Measurements from ENCODE around the gene GTPBP1.

Gene GTPBP1

GRCh38 chr22:38721551-38721950 is 15.8 kb downstream of the GTPBP1 start:
- DNase-seq (ENCODE audit: low read depth, low spot score), result no peak
- TF ChIP-seq CTCF (IDR thresholded peaks at IDR 0.05; ENCODE audit: low read depth, low read length), result no peak
- in situ Hi-C loops (cut with HindIII; ENCODE audit: low sequenced_read_pairs), result no loop called here
- H3K4me3 ChIP-seq (ENCODE audit: low read depth, low read length), result no peak overlapping the region

GRCh38 chr22:38724176-38724575 is 18.4 kb downstream of the GTPBP1 start:
- DNase-seq (ENCODE audit: low read depth, low spot score), result no peak
- no peak for TF ChIP-seq CTCF (IDR thresholded peaks at IDR 0.05; ENCODE audit: low read depth, low read length)
- H3K4me3 ChIP-seq (ENCODE audit: low read depth, low read length), result no peak overlapping the region
- in situ Hi-C loops (cut with HindIII; ENCODE audit: low sequenced_read_pairs), result no loop called here

- DNase-seq (ENCODE audit: low read depth, low spot score), result peak; percentile 43
- in situ Hi-C loops (cut with HindIII; ENCODE audit: low sequenced_read_pairs), result no loop called here
- TF ChIP-seq CTCF (IDR thresholded peaks at IDR 0.05; ENCODE audit: low read depth, low read length), result peak; percentile 69
- no peak overlapping the region for H3K4me3 ChIP-seq (ENCODE audit: low read depth, low read length)
These were observed 19.3 kb downstream of the GTPBP1 start for GRCh38 chr22:38724926-38725571.

- in situ Hi-C loops (cut with HindIII; ENCODE audit: low sequenced_read_pairs), result no loop called here
- no peak for TF ChIP-seq CTCF (IDR thresholded peaks at IDR 0.05; ENCODE audit: low read depth, low read length)
- no peak overlapping the region for H3K4me3 ChIP-seq (ENCODE audit: low read depth, low read length)
- no peak for DNase-seq (ENCODE audit: low read depth, low spot score)
These were observed 20.3 kb downstream of the GTPBP1 start for GRCh38 chr22:38725900-38726655.

- H3K4me3 ChIP-seq (ENCODE audit: low read depth, low read length), result no peak overlapping the region
- in situ Hi-C loops (cut with HindIII; ENCODE audit: low sequenced_read_pairs), result no loop called here
- no peak for TF ChIP-seq CTCF (IDR thresholded peaks at IDR 0.05; ENCODE audit: low read depth, low read length)
- no peak for DNase-seq (ENCODE audit: low read depth, low spot score)
These were observed 21.4 kb downstream of the GTPBP1 start for GRCh38 chr22:38727123-38727522.

GRCh38 chr22:38727530-38728451 is 22.0 kb downstream of the GTPBP1 start:
- in situ Hi-C loops (cut with HindIII; ENCODE audit: low sequenced_read_pairs), result no loop called here
- DNase-seq (ENCODE audit: low read depth, low spot score), result no peak
- TF ChIP-seq CTCF (IDR thresholded peaks at IDR 0.05; ENCODE audit: low read depth, low read length), result no peak
- H3K4me3 ChIP-seq (ENCODE audit: low read depth, low read length), result no peak overlapping the region
